PC-9 (cell line): Measurements from ENCODE around the gene TTC7B. TPM values are rescaled to one million over a fixed set of nuclear protein-coding genes. Genes with fewer than 3 reads are reported as not detected.

ENCODE experiments used
- BruUV-seq: library from RNA; stranded (reverse); fragments of 400-500 nt; replicated peaks from 2 replicates; lab custom pipeline; 2021; lab: Mats Ljungman, UMichigan
- CTCF ChIA-PET: fragments of 300-600 bp; sonication (Branson Sonifier 250); formaldehyde crosslinking; loops from one replicate; lab custom pipeline; 2022; ENCODE audit warnings: antibody characterized with exemption; lab: Charles Lee
- POLR2A ChIA-PET: fragments of 300-600 bp; sonication (Branson Sonifier 250); formaldehyde crosslinking; loops from one replicate; lab custom pipeline; 2022; ENCODE audit warnings: antibody characterized with exemption; ENCODE audit not compliant: unreplicated experiment; lab: Charles Lee
- DNase-seq, 2 experiments: peaks; one replicate each; pipeline versions ENCODE4 v3.0.0 to v3.0.0-alpha.2; 2015 to 2022; ENCODE audit warnings: mixed read lengths in 1 of 2
- H2AFZ ChIP-seq: fragments of 200-600 bp; sonication (generic); 2 replicates; pipeline ENCODE4 v1.8.1; 2017; ENCODE audit warnings: antibody characterized with exemption
- H3F3A ChIP-seq: fragments of 200-600 bp; sonication (generic); 2 replicates; pipeline ENCODE4 v1.8.1; 2017; ENCODE audit warnings: antibody characterized with exemption, mild to moderate bottlenecking, low read depth; ENCODE audit not compliant: insufficient read depth
- H3K27ac ChIP-seq: fragments of 200-600 bp; sonication (generic); 2 replicates; pipeline ENCODE4 v1.6.1; 2016; ENCODE audit warnings: mixed run types
- H3K27me3 ChIP-seq: fragments of 200-600 bp; sonication (generic); 2 replicates; pipeline ENCODE4 v1.6.1; 2016; ENCODE audit warnings: low read depth, mixed run types; ENCODE audit not compliant: insufficient read depth
- H3K36me3 ChIP-seq: fragments of 200-600 bp; sonication (generic); 2 replicates; pipeline ENCODE4 v1.6.1; 2016; ENCODE audit warnings: low read depth, mixed run types
- H3K4me1 ChIP-seq: fragments of 200-600 bp; sonication (generic); replicated peaks from 2 replicates; pipeline ENCODE4 v1.6.1; 2016; ENCODE audit warnings: mixed run types; ENCODE audit not compliant: insufficient read depth
- H3K4me2 ChIP-seq: fragments of 200-600 bp; sonication (generic); 2 replicates; pipeline ENCODE4 v1.6.1; 2017; ENCODE audit warnings: mixed run types
- H3K4me3 ChIP-seq: fragments of 200-600 bp; sonication (generic); 2 replicates; pipeline ENCODE4 v1.6.1; 2016; ENCODE audit warnings: mixed run types
- H3K79me2 ChIP-seq: fragments of 200-600 bp; sonication (generic); 2 replicates; pipeline ENCODE4 v1.6.1; 2017; ENCODE audit warnings: low read depth, mixed run types
- H3K9me2 ChIP-seq: fragments of 200-600 bp; sonication (generic); 2 replicates; pipeline ENCODE4 v1.8.1; 2017; ENCODE audit warnings: mild to moderate bottlenecking; ENCODE audit not compliant: insufficient read depth
- H3K9me3 ChIP-seq: fragments of 200-600 bp; sonication (generic); 2 replicates; pipeline ENCODE4 v1.8.1; 2016; ENCODE audit warnings: low read depth; ENCODE audit not compliant: insufficient read depth
- H4K20me1 ChIP-seq: fragments of 200-600 bp; sonication (generic); 2 replicates; pipeline ENCODE4 v1.8.1; 2017; ENCODE audit not compliant: insufficient read depth
- EZH2 ChIP-seq: fragments of 200-600 bp; sonication (generic); IDR thresholded peaks from 2 replicates; pipeline ENCODE4 v1.8.0; 2017; ENCODE audit warnings: antibody characterized with exemption, low read depth
- intact Hi-C: fragments of 100-400 bp; cut with micrococcal nuclease; formaldehyde crosslinking; loops from one replicate; pipeline ENCODE4 v1.10.0; 2022; ENCODE audit not compliant: unreplicated experiment
- total RNA-seq: library from RNA; stranded (reverse); gene quantifications from 2 replicates; pipeline ENCODE4 v1.2.3, GENCODE V29; 2021
- TF ChIP-seq, protein P1 (sequence below): fragments of 200-600 bp; sonication (generic); conservative IDR thresholded peaks from 2 replicates; pipeline ENCODE4 v1.6.1; 2017; ENCODE audit warnings: mixed run types, antibody characterized with exemption, mild to moderate bottlenecking, moderate library complexity

Gene TTC7B
- total RNA-seq, 1 experiment from 2014 or later: 6.8 TPM

DNA sequence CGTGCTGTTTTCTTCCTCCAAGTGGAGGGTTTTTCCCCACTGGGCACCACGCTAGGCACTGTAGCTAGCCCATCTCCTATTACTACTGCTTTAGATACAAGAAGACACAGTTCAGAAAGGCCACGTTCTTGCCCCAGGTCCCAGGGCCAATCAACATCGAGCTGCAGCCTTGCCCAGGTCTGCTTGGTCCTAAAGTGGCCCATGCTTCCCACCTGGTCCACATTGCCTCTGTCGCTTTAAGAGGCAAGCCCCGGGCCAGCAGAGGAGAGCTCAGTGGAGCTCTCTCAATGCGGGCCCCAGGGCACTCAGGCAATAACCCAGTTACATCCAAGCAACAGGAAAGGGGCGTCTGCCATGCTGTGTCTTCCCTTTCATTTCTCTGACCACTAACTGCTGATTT is 271.3 kb downstream of the TTC7B start:
- DNase-seq: no peak
- ChIA-PET POLR2A (no interaction called here), CTCF (no interaction called here)
- no peaks in the 10 kb centered on the region for H3K36me3 ChIP-seq
- H3K9me3 ChIP-seq: no peaks in the 10 kb centered on the region
- no peaks in the 10 kb centered on the region for H3K4me1 ChIP-seq
- intact Hi-C loops: no loop called here
- H3K27me3 ChIP-seq: no peaks in the 10 kb centered on the region
- no TSS peak for BruUV-seq
- H4K20me1 ChIP-seq: no peaks in the 10 kb centered on the region
- H3K9me2 ChIP-seq: no peaks in the 10 kb centered on the region
- no peak overlapping the region for H2AFZ ChIP-seq
- H3K27ac ChIP-seq: no peak overlapping the region
- H3F3A ChIP-seq: no peaks in the 10 kb centered on the region
- no peak overlapping the region for H3K4me2 ChIP-seq
- no peaks in the 10 kb centered on the region for H3K79me2 ChIP-seq
- no peak for TF ChIP-seq EZH2
- TF ChIP-seq, protein P1, sequence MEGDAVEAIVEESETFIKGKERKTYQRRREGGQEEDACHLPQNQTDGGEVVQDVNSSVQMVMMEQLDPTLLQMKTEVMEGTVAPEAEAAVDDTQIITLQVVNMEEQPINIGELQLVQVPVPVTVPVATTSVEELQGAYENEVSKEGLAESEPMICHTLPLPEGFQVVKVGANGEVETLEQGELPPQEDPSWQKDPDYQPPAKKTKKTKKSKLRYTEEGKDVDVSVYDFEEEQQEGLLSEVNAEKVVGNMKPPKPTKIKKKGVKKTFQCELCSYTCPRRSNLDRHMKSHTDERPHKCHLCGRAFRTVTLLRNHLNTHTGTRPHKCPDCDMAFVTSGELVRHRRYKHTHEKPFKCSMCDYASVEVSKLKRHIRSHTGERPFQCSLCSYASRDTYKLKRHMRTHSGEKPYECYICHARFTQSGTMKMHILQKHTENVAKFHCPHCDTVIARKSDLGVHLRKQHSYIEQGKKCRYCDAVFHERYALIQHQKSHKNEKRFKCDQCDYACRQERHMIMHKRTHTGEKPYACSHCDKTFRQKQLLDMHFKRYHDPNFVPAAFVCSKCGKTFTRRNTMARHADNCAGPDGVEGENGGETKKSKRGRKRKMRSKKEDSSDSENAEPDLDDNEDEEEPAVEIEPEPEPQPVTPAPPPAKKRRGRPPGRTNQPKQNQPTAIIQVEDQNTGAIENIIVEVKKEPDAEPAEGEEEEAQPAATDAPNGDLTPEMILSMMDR: no peak
- H3K4me3 ChIP-seq: no peak overlapping the region

DNA sequence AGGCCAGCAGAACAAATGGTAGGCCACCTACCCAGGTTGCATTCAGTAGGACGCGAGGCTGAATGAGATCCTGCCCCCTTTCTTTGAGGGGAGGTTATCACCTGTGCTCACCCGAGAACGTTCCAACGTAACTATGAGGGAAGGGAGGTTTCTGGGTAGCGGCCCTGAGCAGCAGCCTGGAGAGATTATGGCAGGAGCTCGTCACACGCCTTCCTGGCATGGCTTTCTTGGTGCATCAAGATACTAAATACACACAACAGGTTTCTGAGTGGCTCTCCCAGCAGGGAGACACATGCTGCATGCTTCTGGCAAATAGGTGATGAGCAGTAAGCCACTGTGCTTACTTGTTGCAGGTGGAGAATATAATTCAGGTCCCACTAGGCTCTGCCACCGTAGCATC is 271.7 kb downstream of the TTC7B start:
- Histone ChIP-seq H3K9me2 (no peaks in the 10 kb centered on the region), H3K79me2 (no peaks in the 10 kb centered on the region), H3K27ac (no peak overlapping the region), H4K20me1 (no peaks in the 10 kb centered on the region), H3K4me1 (no peaks in the 10 kb centered on the region), H2AFZ (no peak overlapping the region), H3K4me3 (no peak overlapping the region), H3K36me3 (no peaks in the 10 kb centered on the region), H3K9me3 (no peaks in the 10 kb centered on the region), H3K4me2 (no peak overlapping the region), H3K27me3 (no peaks in the 10 kb centered on the region), H3F3A (no peaks in the 10 kb centered on the region)
- BruUV-seq: no TSS peak
- ChIA-PET POLR2A (no interaction called here), CTCF (no interaction called here)
- intact Hi-C loops: no loop called here
- TF ChIP-seq, protein P1: no peak
- no peak for TF ChIP-seq EZH2
- no peak for DNase-seq

DNA sequence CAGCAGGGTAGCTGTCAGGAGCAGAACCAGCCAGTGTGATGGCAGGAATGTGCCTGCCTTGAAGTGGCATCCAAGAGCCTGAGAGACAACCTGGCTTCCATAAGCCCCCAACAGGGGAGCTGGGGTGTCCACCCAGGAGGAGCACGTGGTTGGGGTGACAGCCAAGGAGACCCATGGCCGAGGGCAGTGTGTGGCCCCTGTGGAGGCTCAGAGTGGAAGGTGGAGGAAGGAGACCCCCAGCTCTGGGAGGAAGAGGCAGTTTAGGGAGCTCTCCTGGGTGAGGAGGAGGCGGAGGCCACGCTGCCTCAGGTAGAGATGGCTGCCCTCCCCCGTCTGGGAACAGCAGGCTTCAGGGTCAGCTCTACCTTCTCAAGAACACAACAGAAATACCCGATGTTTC is 272.4 kb downstream of the TTC7B start:
- Histone ChIP-seq H3K4me2 (no peak overlapping the region), H3K4me1 (no peaks in the 10 kb centered on the region), H2AFZ (no peak overlapping the region), H3K27me3 (no peaks in the 10 kb centered on the region), H3F3A (no peaks in the 10 kb centered on the region), H3K9me2 (no peaks in the 10 kb centered on the region), H3K4me3 (no peak overlapping the region), H3K9me3 (no peaks in the 10 kb centered on the region), H3K36me3 (no peaks in the 10 kb centered on the region), H3K27ac (no peak overlapping the region), H4K20me1 (no peaks in the 10 kb centered on the region), H3K79me2 (no peaks in the 10 kb centered on the region)
- DNase-seq: no peak
- ChIA-PET POLR2A (no interaction called here), CTCF (no interaction called here)
- intact Hi-C loops: no loop called here
- no peak for TF ChIP-seq EZH2
- TF ChIP-seq, protein P1: no peak
- BruUV-seq: no TSS peak
